NCI-H2107 treated with DMSO at 0.1 percent for 48 hours (cell line): Measurements from ENCODE around the gene ARHGEF40.

ENCODE experiments used
- DNase-seq: peaks from one replicate; lab custom pipeline; 2025; ENCODE audit not compliant: unreplicated experiment; lab: John Stamatoyannopoulos, UW

The ARHGEF40 gene

GRCh38 chr14:21096438-21096837 is 26.3 kb downstream of the ARHGEF40 start:
- DNase-seq = no peak

GRCh38 chr14:21096978-21097635 is 27.0 kb downstream of the ARHGEF40 start:
- DNase-seq = no peak

- DNase-seq = no peak
Measured at GRCh38 chr14:21097636-21098075, 27.6 kb downstream of the ARHGEF40 start.

GRCh38 chr14:21098076-21098891 is 28.2 kb downstream of the ARHGEF40 start, which contains the start of gene ZNF219:
ZNF219 (minus strand) TSS chr14:21098655; CDS start chr14:21093591, 5,064 bp downstream.
- no peak for DNase-seq

- DNase-seq = no peak
Measured at GRCh38 chr14:21098892-21099595, 28.9 kb downstream of the ARHGEF40 start.

- DNase-seq = no peak
Measured at GRCh38 chr14:21099596-21099985, 29.5 kb downstream of the ARHGEF40 start.

GRCh38 chr14:21100931-21101330 is 30.8 kb downstream of the ARHGEF40 start, which contains the start of gene TMEM253:
TMEM253 (plus strand) TSS chr14:21101066; CDS start chr14:21101344, 278 bp downstream.
- no peak for DNase-seq

DNA sequence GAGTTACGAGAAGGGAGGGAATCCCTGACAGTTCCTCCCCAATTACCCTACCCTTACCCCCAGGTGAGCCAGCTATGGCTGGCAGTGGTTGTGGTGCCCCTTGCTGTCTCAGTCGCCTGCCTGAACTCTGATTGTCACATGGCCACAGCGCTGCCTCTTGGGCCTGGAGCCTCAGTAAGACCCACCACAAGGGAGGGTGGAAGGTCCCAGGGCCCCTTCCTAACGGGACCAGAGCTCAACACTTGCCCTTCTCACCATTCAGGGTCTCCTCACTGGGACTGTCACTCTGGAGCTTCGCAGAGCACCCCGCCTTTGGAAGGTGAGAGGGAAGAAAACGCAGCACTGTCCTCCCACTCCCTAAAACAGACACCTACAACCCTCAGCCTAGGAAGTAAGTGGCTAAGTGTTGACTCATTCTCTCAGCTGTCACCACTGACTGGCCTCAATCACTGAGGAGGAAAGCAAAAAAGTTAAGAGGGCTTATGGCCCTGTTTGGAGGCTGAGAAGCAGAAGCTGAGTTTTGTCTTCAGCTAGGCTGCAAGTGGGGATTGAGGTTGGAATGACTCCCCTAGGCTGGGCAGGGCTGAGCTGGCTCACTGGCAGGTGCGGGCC is 31.8 kb downstream of the ARHGEF40 start:
- no peak for DNase-seq

DNA sequence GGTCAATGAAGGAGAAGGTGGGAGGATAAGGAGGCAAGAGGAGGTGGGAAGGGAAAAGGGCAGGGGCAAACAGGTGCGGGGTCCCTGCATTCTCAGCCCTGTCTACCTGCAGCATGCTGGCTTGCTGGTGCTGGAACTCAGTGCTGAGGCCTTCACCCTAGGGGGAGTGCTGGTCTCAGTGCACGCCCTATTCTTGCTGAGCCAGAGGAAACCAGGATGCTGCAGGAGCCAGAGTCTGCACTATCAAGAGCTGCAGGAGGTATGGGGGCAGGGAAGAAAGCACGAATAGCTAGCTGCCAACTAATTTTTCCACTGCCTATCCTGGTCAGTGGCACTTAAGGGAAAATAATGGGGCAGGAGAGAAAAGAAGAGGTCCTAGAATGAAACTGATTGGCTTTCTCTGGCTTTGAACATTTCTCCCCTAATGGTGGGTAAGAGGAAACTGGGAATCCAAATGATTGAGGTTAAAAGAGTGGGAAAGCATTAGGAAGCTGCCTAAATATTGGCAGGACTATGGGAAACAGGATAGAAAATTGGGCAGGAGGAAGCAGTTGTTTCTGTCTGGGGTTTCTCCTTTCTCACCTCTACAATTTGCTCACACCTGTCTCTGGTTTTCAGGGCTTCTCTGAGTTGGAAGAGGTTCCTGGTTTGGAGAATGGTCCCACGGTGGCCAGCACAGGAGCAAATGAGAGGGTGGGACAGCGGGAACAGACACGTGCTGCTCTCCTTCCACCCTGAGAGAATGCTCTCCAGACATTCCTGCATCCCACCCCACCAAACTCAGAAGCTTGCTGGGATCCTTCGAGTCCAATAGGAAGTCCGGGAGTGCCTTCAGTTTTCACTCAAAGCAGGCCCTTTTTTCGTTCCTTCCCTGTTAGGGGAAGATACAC is 32.7 kb downstream of the ARHGEF40 start:
- peak; percentile 40 for DNase-seq

GRCh38 chr14:21103411-21103709 is 33.3 kb downstream of the ARHGEF40 start:
- peak; percentile 97 for DNase-seq

- DNase-seq = peak; percentile 94
Measured at GRCh38 chr14:21103710-21104447, 33.8 kb downstream of the ARHGEF40 start.

DNA sequence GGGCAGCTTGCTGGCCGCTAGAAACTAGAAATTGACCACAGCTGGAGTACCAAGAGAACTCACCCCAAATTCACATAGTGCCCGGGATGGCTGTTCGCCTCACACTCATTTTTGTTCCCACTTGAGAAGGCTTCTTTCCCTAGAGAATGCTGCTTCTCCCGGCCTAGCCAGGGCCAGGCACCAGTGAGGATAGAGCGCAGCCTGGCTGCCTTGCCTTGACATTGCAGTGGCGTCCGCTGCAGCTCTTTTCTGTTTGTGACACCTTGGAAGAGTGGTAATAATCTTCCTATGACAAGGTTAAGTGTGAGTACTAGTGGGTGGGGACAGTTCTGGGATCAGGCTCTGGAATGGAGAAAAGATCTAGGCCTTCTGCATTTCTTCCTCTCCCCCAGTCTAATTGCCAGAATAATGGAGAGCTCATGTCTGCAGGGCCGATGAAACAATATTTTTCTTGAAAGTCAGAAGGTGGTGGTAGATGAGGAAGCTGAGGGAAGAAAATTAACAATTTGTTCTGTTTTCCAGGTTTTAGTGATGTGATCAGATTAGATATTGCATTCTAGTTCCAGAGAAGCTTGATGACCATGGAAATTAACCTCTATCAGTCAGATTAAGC is 34.5 kb downstream of the ARHGEF40 start:
- DNase-seq = peak; percentile 91

- DNase-seq = no peak
Measured at GRCh38 chr14:21105095-21105494, 35.0 kb downstream of the ARHGEF40 start.

- peak; percentile 68 for DNase-seq
Measured at GRCh38 chr14:21106176-21106497, 36.0 kb downstream of the ARHGEF40 start.

DNA sequence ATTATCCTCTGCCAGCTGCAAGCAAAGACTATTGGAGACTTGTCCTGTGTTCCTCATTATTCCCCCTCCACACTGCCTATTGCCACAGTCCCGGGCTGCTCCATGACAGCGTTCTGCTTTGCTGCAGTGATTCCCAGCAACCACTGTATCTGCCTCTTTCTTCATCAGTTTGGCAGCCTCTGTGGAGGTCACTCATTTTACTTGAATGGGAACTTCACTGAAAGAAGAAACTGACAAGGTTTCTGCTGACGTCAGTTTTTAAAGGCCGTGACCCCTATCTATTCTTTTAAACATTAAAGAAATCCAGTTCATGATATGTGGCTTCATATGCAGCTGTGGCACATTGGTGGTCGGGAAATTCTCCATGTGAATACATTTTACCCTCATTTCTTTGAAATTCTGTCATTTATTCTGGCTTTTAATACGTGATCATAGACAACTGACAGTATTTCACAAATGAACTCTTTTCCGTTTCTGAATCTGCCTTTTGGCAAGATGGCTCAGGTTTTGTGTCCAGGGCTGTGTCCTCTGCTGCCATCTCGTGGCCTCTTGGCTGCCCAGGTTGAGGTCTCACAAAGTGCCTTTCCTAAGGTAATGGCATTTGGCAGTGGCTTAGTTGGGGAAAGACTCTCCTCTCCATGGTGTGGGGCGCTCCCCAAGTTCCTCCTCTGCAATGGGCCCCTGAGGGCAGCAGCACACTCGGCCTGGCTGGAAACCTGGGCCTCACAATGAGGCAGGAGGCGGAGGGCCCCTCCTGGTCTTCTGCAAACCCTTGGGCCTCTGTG is 36.6 kb downstream of the ARHGEF40 start:
- DNase-seq = peak; percentile 93

DNA sequence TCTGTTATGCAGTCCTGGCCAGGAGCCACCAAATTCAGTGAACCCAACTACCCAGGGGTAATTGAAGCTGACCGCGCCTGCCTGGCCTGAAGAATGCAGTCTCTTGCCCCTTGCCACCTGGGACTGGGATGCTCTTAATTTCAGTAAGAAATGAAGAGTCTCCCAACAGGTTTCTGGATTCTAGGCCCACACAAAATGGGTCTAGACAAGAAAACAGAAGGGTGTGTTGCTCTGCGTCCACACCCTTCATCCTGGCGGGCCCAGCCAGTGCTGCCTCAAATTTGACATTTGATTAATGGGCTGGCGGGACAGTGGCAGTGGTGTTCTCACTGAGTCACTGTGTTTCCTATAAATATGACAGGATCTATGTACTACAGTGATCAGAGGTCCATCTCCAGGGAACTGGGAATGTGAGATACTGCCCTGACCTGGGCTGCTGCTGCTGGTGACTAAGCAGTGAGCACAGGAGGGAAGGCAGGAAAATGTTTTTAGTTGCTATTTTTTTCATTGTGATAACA is 37.2 kb downstream of the ARHGEF40 start:
- no peak for DNase-seq

DNA sequence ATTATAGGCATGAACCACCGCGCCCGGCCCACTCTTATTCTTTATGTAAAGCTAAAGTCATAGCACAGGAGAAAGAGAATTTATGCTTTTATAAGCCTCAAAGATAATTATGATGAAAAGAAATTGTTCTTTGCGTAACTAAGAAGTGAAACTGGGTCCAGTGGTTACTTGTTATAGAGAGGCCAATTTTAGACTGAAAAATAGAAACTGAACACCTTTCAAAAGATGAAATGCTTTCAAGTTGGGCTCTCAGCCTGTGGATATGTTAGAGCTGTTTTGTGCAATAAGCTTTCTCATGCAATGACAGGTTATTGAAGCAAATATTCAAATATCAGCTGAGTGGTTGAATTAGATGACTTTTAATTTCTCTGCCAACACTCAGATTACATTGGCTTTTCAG is 38.7 kb downstream of the ARHGEF40 start:
- DNase-seq = peak; percentile 19

DNA sequence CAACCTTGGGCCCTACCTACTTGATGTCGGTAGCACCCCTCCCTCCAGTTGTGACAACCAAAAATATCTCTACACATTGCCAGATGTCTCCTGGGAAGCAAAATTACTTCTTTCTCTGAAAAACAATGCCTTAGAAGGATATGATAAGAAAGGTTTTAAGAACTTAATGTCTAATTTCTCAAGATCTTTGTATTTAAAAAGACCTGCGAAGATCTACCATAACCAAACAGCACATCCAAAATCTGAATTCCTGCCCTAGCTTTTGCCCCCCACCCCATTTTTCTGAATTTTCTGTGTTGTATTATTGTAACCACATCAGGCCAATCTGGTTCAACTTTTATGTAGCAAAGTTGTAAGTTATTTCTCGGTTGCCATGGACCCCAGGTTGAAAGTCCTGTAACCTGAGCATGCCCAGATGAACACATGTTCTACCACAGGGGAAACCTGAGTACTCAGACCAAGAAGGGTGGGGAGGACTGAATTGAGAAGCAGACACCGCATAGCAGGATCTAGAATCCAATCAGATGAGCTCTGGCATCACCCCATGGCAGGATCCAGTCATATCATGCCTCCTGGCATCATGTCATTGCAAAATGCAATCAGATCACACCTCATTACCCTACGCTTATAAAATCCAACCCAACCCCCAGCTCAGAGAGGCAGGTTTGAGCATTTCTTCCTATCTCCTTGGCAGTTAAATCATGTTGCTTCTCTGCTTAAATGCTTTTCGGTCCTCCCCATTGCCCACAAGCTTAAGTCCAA is 39.5 kb downstream of the ARHGEF40 start:
- peak; percentile 97 for DNase-seq
